HUDEP-2 (cell line): ENCODE results near the gene NMNAT2.
A peak's percentile ranks its signal among the peaks of the same experiment; 100 is the strongest.
"Not testable (repeated sequence)": the region's sequence is repeated elsewhere in the genome, so short reads cannot be mapped to it uniquely, and the experiment has no call there.

ENCODE experiments used
- DNase-seq, 76 experiments: peaks; one replicate each; lab custom pipeline; 2025; ENCODE audit not compliant: unreplicated experiment in 76 of 76; lab: John Stamatoyannopoulos, UW

Gene NMNAT2

GRCh38 chr1:183419399-183419798 lies 1.2 kb upstream of the NMNAT2 start:
- no peak for DNase-seq

GRCh38 chr1:183418696-183419095 lies 516 bp upstream of the NMNAT2 start:
- DNase-seq = no peak

GRCh38 chr1:183416850-183417771 lies 1.1 kb downstream of the NMNAT2 start:
- peak in 20 of 76 experiments; percentile 1 to 39 (median 9) for DNase-seq

- no peak for DNase-seq
Measured at GRCh38 chr1:183414365-183414764, 3.8 kb downstream of the NMNAT2 start.

- DNase-seq = no peak
Measured at GRCh38 chr1:183411091-183411490, 7.1 kb downstream of the NMNAT2 start.

- no peak for DNase-seq
Measured at GRCh38 chr1:183407961-183408360, 10.2 kb downstream of the NMNAT2 start.

GRCh38 chr1:183407474-183407873 lies 10.7 kb downstream of the NMNAT2 start:
- DNase-seq = no peak

- no peak for DNase-seq
Measured at GRCh38 chr1:183404476-183404875, 13.7 kb downstream of the NMNAT2 start.

- DNase-seq = no peak
Measured at GRCh38 chr1:183403498-183403897, 14.7 kb downstream of the NMNAT2 start.

- DNase-seq = not testable (repeated sequence)
Measured at GRCh38 chr1:183401565-183401964, 16.6 kb downstream of the NMNAT2 start.

- DNase-seq = no peak
Measured at GRCh38 chr1:183394435-183394834, 23.7 kb downstream of the NMNAT2 start.

- no peak for DNase-seq
Measured at GRCh38 chr1:183391863-183392262, 26.3 kb downstream of the NMNAT2 start.

GRCh38 chr1:183390561-183390960 lies 27.6 kb downstream of the NMNAT2 start:
- no peak for DNase-seq

GRCh38 chr1:183388735-183389134 lies 29.4 kb downstream of the NMNAT2 start:
- DNase-seq = no peak

GRCh38 chr1:183385340-183386144 lies 32.6 kb downstream of the NMNAT2 start:
- DNase-seq = no peak

GRCh38 chr1:183379951-183380350 lies 38.2 kb downstream of the NMNAT2 start:
- DNase-seq = no peak

- no peak for DNase-seq
Measured at GRCh38 chr1:183375381-183375780, 42.8 kb downstream of the NMNAT2 start.

GRCh38 chr1:183374825-183375224 lies 43.4 kb downstream of the NMNAT2 start:
- DNase-seq = no peak

- no peak for DNase-seq
Measured at GRCh38 chr1:183372586-183373230, 45.5 kb downstream of the NMNAT2 start.

GRCh38 chr1:183370399-183371058 lies 47.7 kb downstream of the NMNAT2 start:
- no peak for DNase-seq
